ENCODE measurements around the gene ANO6.

GRCh38 chr12:45434094-45434493 lies 218.2 kb downstream of the ANO6 start:
- TF ChIP-seq, protein P1, sequence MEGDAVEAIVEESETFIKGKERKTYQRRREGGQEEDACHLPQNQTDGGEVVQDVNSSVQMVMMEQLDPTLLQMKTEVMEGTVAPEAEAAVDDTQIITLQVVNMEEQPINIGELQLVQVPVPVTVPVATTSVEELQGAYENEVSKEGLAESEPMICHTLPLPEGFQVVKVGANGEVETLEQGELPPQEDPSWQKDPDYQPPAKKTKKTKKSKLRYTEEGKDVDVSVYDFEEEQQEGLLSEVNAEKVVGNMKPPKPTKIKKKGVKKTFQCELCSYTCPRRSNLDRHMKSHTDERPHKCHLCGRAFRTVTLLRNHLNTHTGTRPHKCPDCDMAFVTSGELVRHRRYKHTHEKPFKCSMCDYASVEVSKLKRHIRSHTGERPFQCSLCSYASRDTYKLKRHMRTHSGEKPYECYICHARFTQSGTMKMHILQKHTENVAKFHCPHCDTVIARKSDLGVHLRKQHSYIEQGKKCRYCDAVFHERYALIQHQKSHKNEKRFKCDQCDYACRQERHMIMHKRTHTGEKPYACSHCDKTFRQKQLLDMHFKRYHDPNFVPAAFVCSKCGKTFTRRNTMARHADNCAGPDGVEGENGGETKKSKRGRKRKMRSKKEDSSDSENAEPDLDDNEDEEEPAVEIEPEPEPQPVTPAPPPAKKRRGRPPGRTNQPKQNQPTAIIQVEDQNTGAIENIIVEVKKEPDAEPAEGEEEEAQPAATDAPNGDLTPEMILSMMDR (IDR thresholded peaks at IDR 0.05; ENCODE audit: low read depth, low read length, missing input control): no peak
- TF ChIP-seq, protein P2, sequence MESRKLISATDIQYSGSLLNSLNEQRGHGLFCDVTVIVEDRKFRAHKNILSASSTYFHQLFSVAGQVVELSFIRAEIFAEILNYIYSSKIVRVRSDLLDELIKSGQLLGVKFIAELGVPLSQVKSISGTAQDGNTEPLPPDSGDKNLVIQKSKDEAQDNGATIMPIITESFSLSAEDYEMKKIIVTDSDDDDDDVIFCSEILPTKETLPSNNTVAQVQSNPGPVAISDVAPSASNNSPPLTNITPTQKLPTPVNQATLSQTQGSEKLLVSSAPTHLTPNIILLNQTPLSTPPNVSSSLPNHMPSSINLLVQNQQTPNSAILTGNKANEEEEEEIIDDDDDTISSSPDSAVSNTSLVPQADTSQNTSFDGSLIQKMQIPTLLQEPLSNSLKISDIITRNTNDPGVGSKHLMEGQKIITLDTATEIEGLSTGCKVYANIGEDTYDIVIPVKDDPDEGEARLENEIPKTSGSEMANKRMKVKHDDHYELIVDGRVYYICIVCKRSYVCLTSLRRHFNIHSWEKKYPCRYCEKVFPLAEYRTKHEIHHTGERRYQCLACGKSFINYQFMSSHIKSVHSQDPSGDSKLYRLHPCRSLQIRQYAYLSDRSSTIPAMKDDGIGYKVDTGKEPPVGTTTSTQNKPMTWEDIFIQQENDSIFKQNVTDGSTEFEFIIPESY (IDR thresholded peaks at IDR 0.05): no peak
- no peak for TF ChIP-seq YY1 (IDR thresholded peaks at IDR 0.05)
- TF ChIP-seq GABPA (IDR thresholded peaks at IDR 0.05 in 1 of 2, conservative IDR thresholded peaks at IDR 0.05 in 1 of 2): no peak
- TF ChIP-seq FOXA1 (IDR thresholded peaks at IDR 0.05): no peak
- TF ChIP-seq, protein P3, sequence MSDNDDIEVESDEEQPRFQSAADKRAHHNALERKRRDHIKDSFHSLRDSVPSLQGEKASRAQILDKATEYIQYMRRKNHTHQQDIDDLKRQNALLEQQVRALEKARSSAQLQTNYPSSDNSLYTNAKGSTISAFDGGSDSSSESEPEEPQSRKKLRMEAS (IDR thresholded peaks at IDR 0.05): no peak
- no peak for TF ChIP-seq SP1 (IDR thresholded peaks at IDR 0.05)
- no peak for TF ChIP-seq JUND (IDR thresholded peaks at IDR 0.05)
- TF ChIP-seq TAF1 (conservative IDR thresholded peaks at IDR 0.05): no peak
- TF ChIP-seq RXRA (IDR thresholded peaks at IDR 0.05): no peak
- no peak for TF ChIP-seq RAD21 (IDR thresholded peaks at IDR 0.05)
- TF ChIP-seq, protein P4, sequence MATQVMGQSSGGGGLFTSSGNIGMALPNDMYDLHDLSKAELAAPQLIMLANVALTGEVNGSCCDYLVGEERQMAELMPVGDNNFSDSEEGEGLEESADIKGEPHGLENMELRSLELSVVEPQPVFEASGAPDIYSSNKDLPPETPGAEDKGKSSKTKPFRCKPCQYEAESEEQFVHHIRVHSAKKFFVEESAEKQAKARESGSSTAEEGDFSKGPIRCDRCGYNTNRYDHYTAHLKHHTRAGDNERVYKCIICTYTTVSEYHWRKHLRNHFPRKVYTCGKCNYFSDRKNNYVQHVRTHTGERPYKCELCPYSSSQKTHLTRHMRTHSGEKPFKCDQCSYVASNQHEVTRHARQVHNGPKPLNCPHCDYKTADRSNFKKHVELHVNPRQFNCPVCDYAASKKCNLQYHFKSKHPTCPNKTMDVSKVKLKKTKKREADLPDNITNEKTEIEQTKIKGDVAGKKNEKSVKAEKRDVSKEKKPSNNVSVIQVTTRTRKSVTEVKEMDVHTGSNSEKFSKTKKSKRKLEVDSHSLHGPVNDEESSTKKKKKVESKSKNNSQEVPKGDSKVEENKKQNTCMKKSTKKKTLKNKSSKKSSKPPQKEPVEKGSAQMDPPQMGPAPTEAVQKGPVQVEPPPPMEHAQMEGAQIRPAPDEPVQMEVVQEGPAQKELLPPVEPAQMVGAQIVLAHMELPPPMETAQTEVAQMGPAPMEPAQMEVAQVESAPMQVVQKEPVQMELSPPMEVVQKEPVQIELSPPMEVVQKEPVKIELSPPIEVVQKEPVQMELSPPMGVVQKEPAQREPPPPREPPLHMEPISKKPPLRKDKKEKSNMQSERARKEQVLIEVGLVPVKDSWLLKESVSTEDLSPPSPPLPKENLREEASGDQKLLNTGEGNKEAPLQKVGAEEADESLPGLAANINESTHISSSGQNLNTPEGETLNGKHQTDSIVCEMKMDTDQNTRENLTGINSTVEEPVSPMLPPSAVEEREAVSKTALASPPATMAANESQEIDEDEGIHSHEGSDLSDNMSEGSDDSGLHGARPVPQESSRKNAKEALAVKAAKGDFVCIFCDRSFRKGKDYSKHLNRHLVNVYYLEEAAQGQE (IDR thresholded peaks at IDR 0.05): no peak

Measured in liver (tissue), 3 donors.